Neural progenitor cell (in vitro differentiated cells): ENCODE measurements around the gene TOX2.

Source experiments
- EZH2 ChIP-seq: fragments of 200-600 bp; sonication (generic); IDR thresholded peaks from 2 replicates; pipeline ENCODE4 v1.6.1; 2017; ENCODE audit warnings: antibody characterized with exemption, mild to moderate bottlenecking, moderate library complexity
- EZH2phosphoT487 ChIP-seq: fragments of 200-600 bp; sonication (generic); IDR thresholded peaks from 2 replicates; pipeline ENCODE4 v1.6.1; 2017; ENCODE audit warnings: antibody characterized with exemption
- TF ChIP-seq, protein P1 (sequence below): fragments of 200-600 bp; sonication (generic); IDR thresholded peaks from 2 replicates; pipeline ENCODE4 v1.5.1; 2017; ENCODE audit warnings: antibody characterized with exemption, mild to moderate bottlenecking

DNA sequence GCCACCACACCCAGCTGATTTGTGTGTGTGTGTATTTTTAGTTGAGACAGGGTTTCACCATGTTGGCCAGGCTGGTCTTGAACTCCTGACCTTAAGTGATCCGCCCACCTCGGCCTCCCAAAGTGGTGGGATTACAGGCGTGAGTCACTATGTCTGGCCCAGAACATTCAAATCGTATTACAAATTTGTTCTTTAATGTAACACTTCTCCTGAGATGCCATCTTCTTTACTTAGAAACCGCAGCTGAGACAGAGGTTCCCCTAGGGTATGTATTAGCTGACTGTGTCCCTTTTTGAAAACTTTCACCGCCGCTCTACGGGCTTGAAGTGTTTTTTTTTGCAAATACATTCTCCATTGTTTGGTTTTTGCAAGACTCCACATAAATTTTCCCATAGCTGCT lies 62.6 kb downstream of the TOX2 start:
- TF ChIP-seq EZH2 (no peak), EZH2phosphoT487 (no peak)
- TF ChIP-seq, protein P1, sequence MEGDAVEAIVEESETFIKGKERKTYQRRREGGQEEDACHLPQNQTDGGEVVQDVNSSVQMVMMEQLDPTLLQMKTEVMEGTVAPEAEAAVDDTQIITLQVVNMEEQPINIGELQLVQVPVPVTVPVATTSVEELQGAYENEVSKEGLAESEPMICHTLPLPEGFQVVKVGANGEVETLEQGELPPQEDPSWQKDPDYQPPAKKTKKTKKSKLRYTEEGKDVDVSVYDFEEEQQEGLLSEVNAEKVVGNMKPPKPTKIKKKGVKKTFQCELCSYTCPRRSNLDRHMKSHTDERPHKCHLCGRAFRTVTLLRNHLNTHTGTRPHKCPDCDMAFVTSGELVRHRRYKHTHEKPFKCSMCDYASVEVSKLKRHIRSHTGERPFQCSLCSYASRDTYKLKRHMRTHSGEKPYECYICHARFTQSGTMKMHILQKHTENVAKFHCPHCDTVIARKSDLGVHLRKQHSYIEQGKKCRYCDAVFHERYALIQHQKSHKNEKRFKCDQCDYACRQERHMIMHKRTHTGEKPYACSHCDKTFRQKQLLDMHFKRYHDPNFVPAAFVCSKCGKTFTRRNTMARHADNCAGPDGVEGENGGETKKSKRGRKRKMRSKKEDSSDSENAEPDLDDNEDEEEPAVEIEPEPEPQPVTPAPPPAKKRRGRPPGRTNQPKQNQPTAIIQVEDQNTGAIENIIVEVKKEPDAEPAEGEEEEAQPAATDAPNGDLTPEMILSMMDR: no peak
